Transverse colon (tissue), 4 donors: ENCODE results near the gene ETNK2. TPM values are rescaled to one million over a fixed set of nuclear protein-coding genes. Genes with fewer than 3 reads are reported as not detected.

Experiments
- DNase-seq: peaks from one replicate; pipeline ENCODE4 v3.0.0-alpha.2; 2019
- H3K27ac ChIP-seq, 4 donors: fragments of 200-600 bp; sonication (generic); 2 replicates each; pipeline ENCODE4 v1.5.1; 2016 to 2018; ENCODE audit warnings: inconsistent platforms in 4 of 4
- H3K27me3 ChIP-seq: fragments of 200-600 bp; sonication (generic); 2 replicates; pipeline ENCODE4 v1.5.1; 2017; ENCODE audit warnings: inconsistent platforms
- H3K36me3 ChIP-seq, 4 donors: fragments of 200-600 bp; sonication (generic); 2 replicates each; pipeline ENCODE4 v1.5.1; 2017 to 2019; ENCODE audit warnings: inconsistent platforms in 4 of 4
- H3K4me1 ChIP-seq, 4 donors: fragments of 200-600 bp; sonication (generic); 2 replicates each; pipeline ENCODE4 v1.5.1; 2017 to 2020; ENCODE audit warnings: inconsistent platforms in 4 of 4
- H3K4me3 ChIP-seq, 4 donors: fragments of 200-600 bp; sonication (generic); 1 replicate in 1 of 4; 2 replicates in 3 of 4; pipeline versions ENCODE4 v1.5.1 to v1.6.1; 2017 to 2019; ENCODE audit warnings: inconsistent platforms in 4 of 4
- H3K9me3 ChIP-seq, 2 donors: fragments of 200-600 bp; sonication (generic); 2 replicates each; pipeline ENCODE4 v1.5.1; 2017 to 2019; ENCODE audit warnings: inconsistent platforms in 2 of 2
- CTCF ChIP-seq, 5 experiments: fragments of 200-600 bp in 3 of 5; fragments of 450-650 bp in 2 of 5; sonication (generic) in 3 of 5; IDR thresholded peaks; 1 replicate in 2 of 5; 2 replicates in 3 of 5; pipeline ENCODE4 v1.5.1; 2016 to 2017; ENCODE audit warnings: antibody characterized with exemption in 5 of 5, inconsistent platforms in 3 of 5, mild to moderate bottlenecking in 2 of 5, moderate library complexity in 1 of 5
- EP300 ChIP-seq: sonication (generic); formaldehyde crosslinking; IDR thresholded peaks from one replicate; pipeline ENCODE4 v1.6.1; 2017; ENCODE audit warnings: antibody characterized with exemption, low read depth
- POLR2A ChIP-seq: fragments of 450-650 bp; IDR thresholded peaks from one replicate; pipeline ENCODE4 v1.6.1; 2016; ENCODE audit warnings: antibody characterized with exemption, mild to moderate bottlenecking, moderate library complexity
- POLR2AphosphoS5 ChIP-seq, 3 donors: sonication (generic); formaldehyde crosslinking; IDR thresholded peaks; one replicate each; pipeline ENCODE4 v1.6.1; 2016; ENCODE audit warnings: antibody characterized with exemption in 3 of 3
- WGBS, 2 donors: methylation state at CpG; one replicate each; pipeline ENCODE4 v1.1.5; 2018; ENCODE audit warnings: low coverage in 1 of 2; 5-methylcytosine and 5-hydroxymethylcytosine counted together
- in situ Hi-C, 4 donors: fragments of 200-750 bp; cut with MboI; loops; one replicate each; pipeline versions ENCODE4 v1.15.0 to v1.15.1; 2017; ENCODE audit warnings: low sequenced_read_pairs in 3 of 4, low pct_ligation_motif_present in 1 of 4, low pct_unique_long_range_greater_than_20kb in 1 of 4
- intact Hi-C: fragments of 100-400 bp; cut with DNase I; formaldehyde crosslinking; loops from one replicate; pipeline ENCODE4 v1.15.1; 2023; ENCODE audit warnings: low total_unique reads
- total RNA-seq, 4 donors: library from RNA; depleted of rRNA; stranded (reverse); fragments of >200 nt; gene quantifications; one replicate each; pipeline ENCODE4 v1.1.0, GENCODE V29; 2016

Gene ETNK2
- total RNA-seq, 4 donors from 2014 or later, result 1.9 to 3.7 (median 3.3) TPM; not detected in 1

DNA sequence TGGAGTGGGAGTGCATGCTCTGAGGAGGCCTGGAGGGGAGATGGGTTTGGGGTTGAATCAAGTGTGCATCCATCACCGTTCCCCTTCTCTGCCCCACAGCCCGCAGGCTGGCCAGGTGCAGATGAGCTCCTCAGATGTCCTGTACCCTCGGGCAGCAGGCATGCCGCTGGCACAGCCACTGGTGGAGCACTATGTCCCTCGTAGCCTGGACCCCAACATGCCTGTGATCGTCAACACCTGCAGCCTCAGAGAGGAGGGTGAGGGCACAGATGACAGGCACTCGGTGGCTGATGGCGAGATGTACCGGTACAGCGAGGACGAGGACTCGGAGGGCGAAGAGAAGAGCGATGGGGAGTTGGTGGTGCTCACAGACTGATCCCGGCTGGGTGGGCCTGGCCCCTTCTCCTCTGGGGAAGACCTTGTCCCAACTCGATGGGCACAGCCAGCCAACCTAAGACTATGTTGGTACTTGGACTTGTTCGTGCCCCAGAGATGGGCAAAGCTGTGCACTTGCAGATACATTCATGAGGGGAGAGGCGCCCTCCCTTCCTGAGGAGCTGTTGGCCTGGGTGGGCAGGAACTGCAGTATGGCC, 26.0 kb downstream of the ETNK2 start:
- 86% methylated on average over 18 of the region's 18 CpGs; no CpG with 5 or more reads in 1 of the 2 donors for WGBS, 2 donors
- in situ Hi-C loops, result loop anchor here (5.0 to 10.0 kb wide), 5 partner anchors 51 to 264 kb away; partner anchors contain the start of genes SOX13 (in 2 of the 4) and SNRPE (in 1 of the 4)
- H3K4me3 ChIP-seq, result no peak overlapping the region
- intact Hi-C loops, result no loop called here
- no peak for DNase-seq
- no peaks in the 10 kb centered on the region for H3K9me3 ChIP-seq
- peaks cover 0 to 31% (median 0%) of the 10 kb centered on the region in 4 donors for H3K36me3 ChIP-seq
- H3K27ac ChIP-seq, result no peak overlapping the region
- H3K4me1 ChIP-seq, result peaks cover 11 to 27% (median 17%) of the 10 kb centered on the region in 4 donors
- no peaks in the 10 kb centered on the region for H3K27me3 ChIP-seq
- TF ChIP-seq POLR2A, result no peak
- no peak for TF ChIP-seq POLR2AphosphoS5 (IDR thresholded peaks at IDR 0.05)
- TF ChIP-seq EP300, result no peak
- TF ChIP-seq CTCF (IDR thresholded peaks at IDR 0.05), result no peak

- H3K36me3 ChIP-seq, result peaks cover 0 to 31% (median 0%) of the 10 kb centered on the region in 4 donors
Measured at GRCh38 chr1:204124639-204125038, 27.2 kb downstream of the ETNK2 start.

GRCh38 chr1:204123376-204123775, 28.5 kb downstream of the ETNK2 start:
- peak; percentile 27 for DNase-seq
- Histone ChIP-seq H3K4me3 (no peak overlapping the region), H3K36me3 (peaks cover 0 to 35% (median 4%) of the 10 kb centered on the region in 4 donors), H3K27ac (no peak overlapping the region), H3K4me1 (peaks cover 0 to 15% (median 5%) of the 10 kb centered on the region in 4 donors), H3K9me3 (no peaks in the 10 kb centered on the region), H3K27me3 (no peaks in the 10 kb centered on the region)
- in situ Hi-C loops, result loop anchor here in 1 of 4 donors (10.0 kb wide), 1 partner anchor 49 kb away; the partner anchor contains the start of gene SOX13
- no peak for TF ChIP-seq POLR2A
- no peak for TF ChIP-seq POLR2AphosphoS5 (IDR thresholded peaks at IDR 0.05)
- no peak for TF ChIP-seq EP300
- peak in 4 of 5 experiments; percentile 31 to 50 (median 37) for TF ChIP-seq CTCF (IDR thresholded peaks at IDR 0.05)
- whole genome bisulfite sequencing, 2 donors, result 77% methylated on average over 9 of the region's 9 CpGs; no CpG with 5 or more reads in 1 of the 2 donors
- intact Hi-C loops, result loop anchor here (5.0 kb wide), 1 partner anchor 51 kb away; the partner anchor contains the start of gene SOX13

More at GRCh38 chr1:204124639-204125038, 27.2 kb downstream of the ETNK2 start:
- TF ChIP-seq POLR2AphosphoS5 (IDR thresholded peaks at IDR 0.05) (no peak), EP300 (no peak), CTCF (IDR thresholded peaks at IDR 0.05) (no peak), POLR2A (no peak)
- 90 to 93% methylated on average over 5 to 18 of the region's 22 CpGs for WGBS, 2 donors
- H3K27ac ChIP-seq, result no peak overlapping the region
- no peaks in the 10 kb centered on the region for H3K27me3 ChIP-seq
- no peak overlapping the region for H3K4me3 ChIP-seq
- H3K9me3 ChIP-seq, result no peaks in the 10 kb centered on the region
- intact Hi-C loops, result loop anchor here (5.0 kb wide), 1 partner anchor 52 kb away; the partner anchor contains the start of gene SOX13
- no peak for DNase-seq
- in situ Hi-C loops, result loop anchor here (5.0 to 10.0 kb wide), 5 partner anchors 50 to 262 kb away; partner anchors contain the start of genes SOX13 (in 2 of the 4) and SNRPE (in 1 of the 4)
- H3K4me1 ChIP-seq, result peaks cover 10 to 25% (median 16%) of the 10 kb centered on the region in 4 donors

- H3K9me3 ChIP-seq, result no peaks in the 10 kb centered on the region
Measured at GRCh38 chr1:204121840-204122555, 29.8 kb downstream of the ETNK2 start.

More at GRCh38 chr1:204121840-204122555, 29.8 kb downstream of the ETNK2 start:
- intact Hi-C loops, result loop anchor here (5.0 kb wide), 1 partner anchor 50 kb away; the partner anchor contains the start of gene SOX13
- 78 to 89% methylated on average over 5 to 16 of the region's 17 CpGs for WGBS, 2 donors
- in situ Hi-C loops, result loop anchor here in 1 of 4 donors (10.0 kb wide), 1 partner anchor 47 kb away; the partner anchor contains the start of gene SOX13
- H3K27me3 ChIP-seq, result no peaks in the 10 kb centered on the region
- H3K36me3 ChIP-seq, result peaks cover 0 to 36% (median 4%) of the 10 kb centered on the region in 4 donors
- DNase-seq, result no peak
- no peak for TF ChIP-seq CTCF (IDR thresholded peaks at IDR 0.05)
- TF ChIP-seq POLR2AphosphoS5 (IDR thresholded peaks at IDR 0.05), result no peak
- no peak for TF ChIP-seq EP300
- TF ChIP-seq POLR2A, result no peak
- peaks cover 0 to 9% (median 2%) of the 10 kb centered on the region in 4 donors for H3K4me1 ChIP-seq
- no peak overlapping the region for H3K4me3 ChIP-seq
- H3K27ac ChIP-seq, result no peak overlapping the region
